Lower leg skin (tissue), 3 donors: Measurements from ENCODE around the gene DHDH.
"Not testable (repeated sequence)": the region's sequence is repeated elsewhere in the genome, so short reads cannot be mapped to it uniquely, and the experiment has no call there.

Experiments used
- CTCF ChIP-seq, 3 donors: fragments of 450-650 bp; IDR thresholded peaks; one replicate each; pipeline ENCODE4 v1.5.1; 2016; ENCODE audit warnings: antibody characterized with exemption in 3 of 3, mild to moderate bottlenecking in 3 of 3, moderate library complexity in 2 of 3
- POLR2A ChIP-seq, 2 donors: fragments of 450-650 bp; IDR thresholded peaks; one replicate each; pipeline ENCODE4 v1.6.1; 2016 to 2017; ENCODE audit warnings: antibody characterized with exemption in 2 of 2, mild to moderate bottlenecking in 1 of 2, moderate library complexity in 1 of 2

GRCh38 chr19:48899386-48899749 lies 34.1 kb upstream of the DHDH start:
- TF ChIP-seq CTCF, POLR2A (IDR thresholded peaks at IDR 0.05): not testable (repeated sequence)
